BLaER1 (cell line): ENCODE results near the gene GC.

Experiments
- H3K27ac ChIP-seq: shearing (Covaris generic); formaldehyde crosslinking; 2 replicates; pipeline ENCODE4 v1.8.1; 2022
- H3K27me3 ChIP-seq: shearing (Covaris generic); formaldehyde crosslinking; 2 replicates; pipeline ENCODE4 v1.8.1; 2022
- H3K36me3 ChIP-seq: shearing (Covaris generic); formaldehyde crosslinking; 2 replicates; pipeline ENCODE4 v1.8.1; 2022
- H3K4me1 ChIP-seq: shearing (Covaris generic); formaldehyde crosslinking; 2 replicates; pipeline ENCODE4 v1.8.1; 2022
- H3K4me2 ChIP-seq: shearing (Covaris generic); formaldehyde crosslinking; 2 replicates; pipeline ENCODE4 v1.8.1; 2022
- H3K4me3 ChIP-seq: shearing (Covaris generic); formaldehyde crosslinking; 2 replicates; pipeline ENCODE4 v1.8.1; 2022
- H3K9ac ChIP-seq: shearing (Covaris generic); formaldehyde crosslinking; 2 replicates; pipeline ENCODE4 v1.8.1; 2022
- H3K9me3 ChIP-seq: shearing (Covaris generic); formaldehyde crosslinking; 2 replicates; pipeline ENCODE4 v1.8.1; 2022
- H4K20me1 ChIP-seq: shearing (Covaris generic); formaldehyde crosslinking; 2 replicates; pipeline ENCODE4 v1.8.1; 2022
- Cebpa-rat ChIP-seq: shearing (Covaris generic); IDR thresholded peaks from 2 replicates; pipeline ENCODE4 v1.8.1; 2022

The GC gene

GRCh38 chr4:71785959-71786358 lies 2.1 kb upstream of the GC start:
- H3K4me3 ChIP-seq, result no peak overlapping the region
- H3K4me1 ChIP-seq, result no peaks in the 10 kb centered on the region
- H3K9ac ChIP-seq, result no peak overlapping the region
- no peak overlapping the region for H3K4me2 ChIP-seq
- H3K9me3 ChIP-seq, result no peaks in the 10 kb centered on the region
- no peak overlapping the region for H3K27ac ChIP-seq
- H4K20me1 ChIP-seq, result no peaks in the 10 kb centered on the region
- H3K36me3 ChIP-seq, result no peaks in the 10 kb centered on the region
- no peaks in the 10 kb centered on the region for H3K27me3 ChIP-seq
- no peak for TF ChIP-seq Cebpa-rat

DNA sequence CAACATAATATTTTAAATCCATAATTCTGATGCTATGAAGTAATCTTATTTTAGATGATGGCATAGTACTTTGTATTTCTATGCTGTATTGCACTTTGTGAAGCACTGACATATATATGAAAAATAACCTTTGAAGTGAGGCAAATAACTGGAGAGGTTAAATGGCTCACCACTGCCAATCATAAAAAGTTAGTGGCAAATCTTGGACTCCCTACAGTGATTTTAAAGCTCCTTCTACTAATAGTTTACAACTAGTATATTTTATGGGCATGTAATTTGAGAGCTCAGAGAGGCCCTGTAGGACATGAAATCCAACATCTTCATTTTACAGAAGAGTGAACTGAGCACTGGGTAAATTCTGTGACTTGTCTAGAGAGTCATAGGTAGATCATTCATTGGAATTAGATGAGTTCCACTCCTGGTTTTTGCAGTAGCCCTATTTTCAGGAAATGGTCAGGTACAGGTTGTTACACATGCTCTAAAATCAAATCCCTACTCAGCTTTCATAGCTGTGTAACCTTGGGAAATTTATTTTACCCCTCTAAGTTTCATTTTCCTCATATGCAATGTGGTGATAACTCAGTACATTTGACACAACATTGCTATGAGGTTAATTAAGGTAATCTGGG lies 804 bp upstream of the GC start:
- no peaks in the 10 kb centered on the region for H3K27me3 ChIP-seq
- H4K20me1 ChIP-seq, result no peaks in the 10 kb centered on the region
- TF ChIP-seq Cebpa-rat, result no peak
- H3K9ac ChIP-seq, result no peak overlapping the region
- H3K4me1 ChIP-seq, result no peaks in the 10 kb centered on the region
- H3K27ac ChIP-seq, result no peak overlapping the region
- no peaks in the 10 kb centered on the region for H3K9me3 ChIP-seq
- H3K4me2 ChIP-seq, result no peak overlapping the region
- no peaks in the 10 kb centered on the region for H3K36me3 ChIP-seq
- H3K4me3 ChIP-seq, result no peak overlapping the region

DNA sequence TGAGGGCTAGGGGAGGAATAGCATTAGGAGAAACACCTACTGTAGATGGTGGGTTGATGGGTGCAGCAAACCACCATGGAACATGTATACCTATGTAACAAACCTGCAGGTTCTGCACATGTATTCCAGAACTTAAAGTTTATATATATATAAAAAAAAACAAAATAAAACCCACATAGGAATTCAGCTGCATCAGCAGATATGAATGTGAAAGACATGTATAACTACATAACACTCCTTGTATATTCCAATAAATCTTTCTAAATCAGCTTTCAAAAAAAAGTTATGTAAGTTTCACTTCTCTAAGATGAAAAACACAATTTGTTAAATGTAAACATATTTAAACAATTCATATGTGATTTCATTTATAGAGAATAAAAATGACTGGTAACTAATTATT lies 6.0 kb downstream of the GC start:
- Histone ChIP-seq H3K4me2 (no peak overlapping the region), H3K9me3 (no peaks in the 10 kb centered on the region)
- TF ChIP-seq Cebpa-rat, result no peak

GRCh38 chr4:71775449-71775848 lies 8.4 kb downstream of the GC start:
- no peaks in the 10 kb centered on the region for H4K20me1 ChIP-seq
- no peak overlapping the region for H3K9ac ChIP-seq
- H3K36me3 ChIP-seq, result no peaks in the 10 kb centered on the region
- TF ChIP-seq Cebpa-rat, result no peak
- H3K4me2 ChIP-seq, result no peak overlapping the region
- no peak overlapping the region for H3K4me3 ChIP-seq
- H3K9me3 ChIP-seq, result no peaks in the 10 kb centered on the region
- H3K27ac ChIP-seq, result no peak overlapping the region
- no peaks in the 10 kb centered on the region for H3K4me1 ChIP-seq
- no peaks in the 10 kb centered on the region for H3K27me3 ChIP-seq

More for the DNA sequence above, 6.0 kb downstream of the GC start:
- no peaks in the 10 kb centered on the region for H3K4me1 ChIP-seq
- no peak overlapping the region for H3K4me3 ChIP-seq
- H4K20me1 ChIP-seq, result no peaks in the 10 kb centered on the region
- H3K27me3 ChIP-seq, result no peaks in the 10 kb centered on the region
- H3K36me3 ChIP-seq, result no peaks in the 10 kb centered on the region
- H3K9ac ChIP-seq, result no peak overlapping the region
- no peak overlapping the region for H3K27ac ChIP-seq

DNA sequence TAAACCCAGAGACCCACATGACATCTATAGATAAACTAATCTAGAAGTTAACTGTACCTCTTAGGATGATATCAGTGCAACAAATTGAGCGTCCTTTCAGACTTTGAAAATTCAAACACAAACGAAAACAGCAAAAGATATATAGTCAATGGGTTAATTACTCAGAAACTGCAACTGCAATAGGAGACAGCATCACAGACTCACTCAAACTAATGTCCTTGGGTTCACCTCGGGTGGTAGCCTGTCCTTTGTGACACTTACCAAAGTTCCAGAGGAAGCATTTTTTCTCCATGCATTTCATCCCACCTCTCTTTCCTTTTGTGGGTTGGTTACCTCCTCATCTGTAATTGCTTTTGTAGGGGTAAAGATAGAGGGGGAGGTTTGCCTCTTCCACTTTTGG lies 9.7 kb downstream of the GC start:
- H4K20me1 ChIP-seq, result no peaks in the 10 kb centered on the region
- no peaks in the 10 kb centered on the region for H3K27me3 ChIP-seq
- no peaks in the 10 kb centered on the region for H3K9me3 ChIP-seq
- no peak for TF ChIP-seq Cebpa-rat
- no peak overlapping the region for H3K4me3 ChIP-seq
- H3K9ac ChIP-seq, result no peak overlapping the region
- no peaks in the 10 kb centered on the region for H3K4me1 ChIP-seq
- no peaks in the 10 kb centered on the region for H3K36me3 ChIP-seq
- H3K27ac ChIP-seq, result no peak overlapping the region
- no peak overlapping the region for H3K4me2 ChIP-seq

- no peaks in the 10 kb centered on the region for H3K27me3 ChIP-seq
- no peak overlapping the region for H3K9ac ChIP-seq
- TF ChIP-seq Cebpa-rat, result no peak
- H4K20me1 ChIP-seq, result no peaks in the 10 kb centered on the region
- no peaks in the 10 kb centered on the region for H3K9me3 ChIP-seq
- H3K4me2 ChIP-seq, result no peak overlapping the region
- H3K4me3 ChIP-seq, result no peak overlapping the region
- H3K36me3 ChIP-seq, result no peaks in the 10 kb centered on the region
- H3K4me1 ChIP-seq, result no peaks in the 10 kb centered on the region
- no peak overlapping the region for H3K27ac ChIP-seq
Measured at GRCh38 chr4:71773004-71773403, 10.9 kb downstream of the GC start.

GRCh38 chr4:71772592-71772991 lies 11.3 kb downstream of the GC start:
- no peaks in the 10 kb centered on the region for H3K27me3 ChIP-seq
- H3K4me1 ChIP-seq, result no peaks in the 10 kb centered on the region
- no peaks in the 10 kb centered on the region for H4K20me1 ChIP-seq

GRCh38 chr4:71771613-71772012 lies 12.3 kb downstream of the GC start:
- Histone ChIP-seq H3K4me1 (no peaks in the 10 kb centered on the region), H3K27me3 (no peaks in the 10 kb centered on the region), H3K4me3 (no peak overlapping the region), H4K20me1 (no peaks in the 10 kb centered on the region), H3K4me2 (no peak overlapping the region), H3K9me3 (no peaks in the 10 kb centered on the region), H3K9ac (no peak overlapping the region), H3K36me3 (no peaks in the 10 kb centered on the region), H3K27ac (no peak overlapping the region)
- no peak for TF ChIP-seq Cebpa-rat

More at GRCh38 chr4:71772592-71772991, 11.3 kb downstream of the GC start:
- H3K9me3 ChIP-seq, result no peaks in the 10 kb centered on the region
- H3K36me3 ChIP-seq, result no peaks in the 10 kb centered on the region
- H3K4me2 ChIP-seq, result no peak overlapping the region
- H3K27ac ChIP-seq, result no peak overlapping the region
- H3K4me3 ChIP-seq, result no peak overlapping the region
- no peak for TF ChIP-seq Cebpa-rat
- no peak overlapping the region for H3K9ac ChIP-seq

GRCh38 chr4:71769434-71769833 lies 14.4 kb downstream of the GC start:
- Histone ChIP-seq H3K27me3 (no peaks in the 10 kb centered on the region), H3K4me1 (no peaks in the 10 kb centered on the region), H3K4me2 (no peak overlapping the region), H3K9me3 (no peaks in the 10 kb centered on the region), H3K36me3 (no peaks in the 10 kb centered on the region), H3K27ac (no peak overlapping the region), H4K20me1 (no peaks in the 10 kb centered on the region), H3K4me3 (no peak overlapping the region), H3K9ac (no peak overlapping the region)
- TF ChIP-seq Cebpa-rat, result no peak

DNA sequence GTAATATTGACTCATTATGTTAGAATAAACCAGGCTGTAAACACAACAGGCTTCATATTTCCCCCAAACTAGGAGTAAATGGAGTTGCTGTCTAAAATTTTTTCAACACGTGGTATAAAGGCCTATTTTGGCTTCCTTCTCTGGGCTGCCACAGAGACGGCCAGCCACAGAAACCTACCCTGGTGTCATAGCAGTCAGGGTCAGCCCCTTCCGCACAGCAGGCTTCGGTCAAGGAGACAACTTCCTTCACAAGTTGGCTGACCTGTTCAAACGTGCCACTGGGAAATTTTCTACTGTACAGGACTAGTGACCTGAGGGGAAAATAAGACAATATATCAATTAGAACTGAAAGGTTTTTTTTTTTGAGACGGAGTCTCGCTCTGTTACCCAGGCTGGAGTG lies 15.8 kb downstream of the GC start:
- H3K36me3 ChIP-seq, result no peaks in the 10 kb centered on the region
- H3K4me1 ChIP-seq, result no peaks in the 10 kb centered on the region
- no peak overlapping the region for H3K9ac ChIP-seq
- no peaks in the 10 kb centered on the region for H4K20me1 ChIP-seq
- no peak overlapping the region for H3K27ac ChIP-seq
- TF ChIP-seq Cebpa-rat, result no peak
- no peak overlapping the region for H3K4me3 ChIP-seq
- no peaks in the 10 kb centered on the region for H3K9me3 ChIP-seq
- H3K27me3 ChIP-seq, result no peaks in the 10 kb centered on the region
- H3K4me2 ChIP-seq, result no peak overlapping the region

DNA sequence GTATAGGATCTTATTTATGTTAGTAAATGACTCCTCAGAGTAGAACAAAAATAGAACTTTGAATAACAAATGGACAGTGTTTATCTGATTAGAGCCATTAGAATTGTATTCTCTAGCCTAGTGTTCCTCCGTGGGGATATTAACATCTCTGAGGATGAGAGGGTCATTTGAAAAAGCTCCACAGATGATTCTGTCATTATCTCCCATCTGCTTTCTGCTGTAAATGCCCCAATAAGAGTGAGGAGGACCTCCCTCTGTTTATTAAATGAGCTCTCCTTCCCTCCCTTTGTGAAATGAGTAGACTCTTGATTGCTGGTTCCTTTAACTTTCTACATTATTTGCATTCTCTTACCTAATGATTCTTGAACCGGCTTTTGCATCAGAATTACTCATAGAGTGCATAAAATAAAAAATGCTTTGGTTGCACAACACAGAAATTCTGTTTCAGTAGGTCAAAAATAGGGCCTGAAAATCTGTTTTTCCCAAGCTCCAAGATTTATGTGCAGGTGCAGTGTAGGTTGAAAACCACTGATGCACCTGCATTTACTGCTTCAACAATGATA lies 18.0 kb downstream of the GC start:
- H3K4me3 ChIP-seq, result no peak overlapping the region
- no peaks in the 10 kb centered on the region for H4K20me1 ChIP-seq
- TF ChIP-seq Cebpa-rat, result no peak
- no peak overlapping the region for H3K4me2 ChIP-seq
- H3K36me3 ChIP-seq, result no peaks in the 10 kb centered on the region
- no peaks in the 10 kb centered on the region for H3K27me3 ChIP-seq
- H3K9me3 ChIP-seq, result no peaks in the 10 kb centered on the region
- H3K9ac ChIP-seq, result no peak overlapping the region
- H3K27ac ChIP-seq, result no peak overlapping the region
- no peaks in the 10 kb centered on the region for H3K4me1 ChIP-seq
